Keratinocyte (primary cell): ENCODE results near the gene TENM3.

Experiments used
- CTCF ChIP-seq, 3 experiments: IDR thresholded peaks in 1 of 3; conservative IDR thresholded peaks in 1 of 3; optimal IDR thresholded peaks in 1 of 3; 2 replicates in 2 of 3; 3 replicates in 1 of 3; pipeline versions ENCODE3 to v1.5.1; 2011; ENCODE audit warnings: low read length in 3 of 3, mild to moderate bottlenecking in 3 of 3, moderate library complexity in 2 of 3, control low read depth in 1 of 3, inconsistent platforms in 1 of 3; ENCODE audit not compliant: insufficient read depth in 2 of 3; ENCODE audit errors: extremely low read depth in 1 of 3
- EZH2 ChIP-seq: IDR thresholded peaks from one replicate; pipeline ENCODE4 v1.6.1; 2012; ENCODE audit warnings: inconsistent platforms, mild to moderate bottlenecking, low read length, moderate library complexity

- no peak for TF ChIP-seq CTCF (optimal IDR thresholded peaks at IDR 0.05 in 1 of 3, IDR thresholded peaks at IDR 0.05 in 1 of 3, conservative IDR thresholded peaks at IDR 0.05 in 1 of 3; ENCODE audit: extremely low read depth in 1 of 3, insufficient read depth in 2 of 3, low read length in 3 of 3)
- TF ChIP-seq EZH2, result no peak
These were observed 594.6 kb downstream of the TENM3 start for GRCh38 chr4:182837831-182838230.
